NT2/D1 (cell line): ENCODE results near the gene PCP4.

Source experiments
- SUZ12 ChIP-seq: IDR thresholded peaks from 2 replicates; pipeline ENCODE4 v1.6.1; 2011; ENCODE audit not compliant: insufficient read length, insufficient read depth; ENCODE audit errors: extremely low read depth
- YY1 ChIP-seq: IDR thresholded peaks from 2 replicates; pipeline ENCODE4 v1.6.1; 2011; ENCODE audit not compliant: insufficient read length, insufficient read depth

GRCh38 chr21:39904457-39904856 is 37.2 kb downstream of the PCP4 start:
- TF ChIP-seq YY1 (no peak), SUZ12 (no peak)
